Measurements from ENCODE around the gene RTN4R.

RTN4R gene

DNA sequence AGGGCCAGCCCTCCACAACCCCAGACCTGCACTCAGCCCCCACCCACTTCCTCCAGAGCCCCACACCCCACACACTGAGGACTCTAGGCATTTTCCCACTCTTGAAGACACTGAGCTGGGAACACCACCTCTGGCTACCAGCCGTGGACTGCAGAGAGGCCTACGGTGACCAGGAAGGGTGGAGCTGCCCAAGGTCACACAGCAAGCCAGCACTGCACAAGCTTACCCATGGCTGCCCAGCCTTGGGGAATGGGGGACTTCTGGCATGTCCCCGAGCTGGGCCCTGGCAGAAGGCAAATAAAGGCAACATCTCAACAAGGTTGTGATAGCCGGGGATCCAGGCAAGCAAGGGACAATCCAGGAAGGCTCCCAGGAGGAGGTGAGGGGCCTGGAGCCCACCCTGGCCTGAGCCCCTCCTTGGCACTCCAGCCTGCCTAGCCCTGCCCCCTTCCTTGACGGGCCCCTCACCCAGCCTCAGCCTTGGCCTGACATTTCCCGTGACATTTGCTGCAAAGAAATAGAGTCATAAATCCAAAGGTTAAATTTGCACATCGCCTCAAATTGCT is 5.5 kb downstream of the RTN4R start:
- peaks cover 2% of the 10 kb centered on the region for H3K4me1 Mint-ChIP-seq (ENCODE audit: low read depth)
- H3K27ac Mint-ChIP-seq: no peak overlapping the region
- no peak overlapping the region for H3K4me3 Mint-ChIP-seq
- H3K27me3 Mint-ChIP-seq (ENCODE audit: low read depth): peaks cover 3% of the 10 kb centered on the region
- H3K36me3 Mint-ChIP-seq (ENCODE audit: low read depth): no peaks in the 10 kb centered on the region
- no peaks in the 10 kb centered on the region for H3K9me3 Mint-ChIP-seq

DNA sequence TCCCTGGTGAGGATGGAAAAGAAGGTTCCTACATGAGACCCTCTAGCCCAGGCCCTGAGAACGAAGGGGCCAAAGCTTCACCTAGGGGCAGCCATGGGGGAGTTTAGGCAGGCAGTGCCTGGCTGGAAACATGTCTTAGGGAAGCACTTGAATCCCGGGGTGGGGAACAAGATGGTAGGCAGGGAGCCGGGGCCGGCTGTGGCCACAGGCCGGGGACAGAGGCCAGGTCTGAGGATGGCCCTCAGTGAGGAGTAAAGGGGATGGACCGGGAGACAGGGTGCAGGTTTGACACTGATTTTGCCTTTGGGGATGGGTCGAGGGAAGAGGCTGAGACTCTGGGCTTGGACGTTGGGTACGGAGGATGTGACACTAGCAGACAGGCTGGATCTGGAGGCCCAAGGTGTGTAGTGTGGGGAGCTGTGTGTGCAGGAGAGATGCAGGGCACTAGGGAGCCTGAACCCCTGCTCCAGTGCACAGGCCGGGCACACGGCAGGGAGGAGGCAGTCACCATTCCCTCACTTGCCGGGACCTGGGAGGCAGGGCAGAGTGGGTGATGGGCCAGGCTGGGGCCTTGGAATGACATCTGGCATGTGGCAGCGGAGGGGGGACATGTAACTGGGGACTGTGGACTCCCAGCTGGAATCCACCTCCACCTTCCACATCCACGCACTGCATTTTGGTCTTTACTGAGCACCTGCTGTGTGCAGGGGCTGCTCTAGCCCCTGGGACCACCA is 6.1 kb downstream of the RTN4R start:
- no peak overlapping the region for H3K4me3 Mint-ChIP-seq
- H3K27ac Mint-ChIP-seq: no peak overlapping the region
- H3K4me1 Mint-ChIP-seq (ENCODE audit: low read depth): peaks cover 2% of the 10 kb centered on the region
- peaks cover 3% of the 10 kb centered on the region for H3K27me3 Mint-ChIP-seq (ENCODE audit: low read depth)
- no peaks in the 10 kb centered on the region for H3K36me3 Mint-ChIP-seq (ENCODE audit: low read depth)
- no peaks in the 10 kb centered on the region for H3K9me3 Mint-ChIP-seq

DNA sequence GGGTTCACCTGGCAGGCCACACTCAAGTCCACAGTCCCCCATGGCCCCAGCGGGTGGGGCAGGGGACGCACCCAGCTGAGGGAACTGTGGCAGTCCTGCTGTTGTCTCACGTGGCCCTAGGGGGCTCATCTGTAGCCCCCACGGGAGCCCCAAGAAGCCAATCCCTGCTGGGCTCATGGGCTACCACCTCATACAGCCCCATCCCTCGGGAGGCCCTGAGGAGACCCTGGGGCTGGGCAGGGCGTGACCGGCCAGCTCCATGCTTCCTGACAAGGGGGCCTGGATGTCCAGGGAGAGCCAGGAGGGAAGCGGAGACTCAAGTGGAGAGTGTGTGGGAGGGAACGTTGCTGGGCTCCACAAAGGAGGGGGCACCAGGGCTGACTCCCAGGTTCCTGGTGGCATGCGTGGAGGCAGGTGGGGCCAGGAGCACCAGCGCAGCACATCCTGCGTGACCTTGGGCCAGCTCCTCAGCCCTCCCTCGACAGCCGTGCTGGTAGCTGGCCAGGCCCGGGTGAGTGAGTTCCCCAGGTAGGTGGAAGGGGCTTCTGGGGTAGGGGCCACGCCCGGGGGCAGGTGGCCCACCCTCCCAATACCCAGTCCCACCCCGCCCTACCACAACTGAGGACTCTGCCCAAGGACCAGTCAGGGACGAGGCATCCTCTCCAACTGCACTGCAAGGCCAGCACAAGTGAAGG is 7.9 kb downstream of the RTN4R start:
- Mint-ChIP-seq H3K36me3 (ENCODE audit: low read depth) (no peaks in the 10 kb centered on the region), H3K4me3 (no peak overlapping the region), H3K9me3 (no peaks in the 10 kb centered on the region), H3K27ac (no peak overlapping the region), H3K27me3 (ENCODE audit: low read depth) (no peaks in the 10 kb centered on the region), H3K4me1 (ENCODE audit: low read depth) (no peaks in the 10 kb centered on the region)

DNA sequence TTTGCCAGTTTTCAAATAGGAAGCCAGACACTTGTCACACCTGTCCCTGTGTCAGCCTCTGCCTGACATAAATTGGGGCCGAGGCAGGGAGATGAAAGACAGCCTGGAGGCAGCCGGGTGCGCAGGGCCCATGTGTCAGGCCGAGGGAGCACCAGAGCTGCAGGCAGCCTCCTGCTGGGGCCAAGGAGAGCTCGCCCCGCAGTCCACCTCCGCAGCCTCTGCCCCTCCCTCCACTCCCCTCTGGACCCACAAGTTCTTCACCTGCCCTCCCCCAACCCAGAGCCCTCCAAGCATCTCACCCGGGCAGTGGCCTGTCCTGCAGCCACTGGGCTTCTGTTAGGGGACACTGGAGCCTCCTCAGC is 8.8 kb downstream of the RTN4R start:
- Mint-ChIP-seq H3K4me1 (ENCODE audit: low read depth) (peaks cover 4% of the 10 kb centered on the region), H3K27me3 (ENCODE audit: low read depth) (no peaks in the 10 kb centered on the region), H3K4me3 (no peak overlapping the region), H3K9me3 (no peaks in the 10 kb centered on the region), H3K36me3 (ENCODE audit: low read depth) (no peaks in the 10 kb centered on the region), H3K27ac (no peak overlapping the region)

DNA sequence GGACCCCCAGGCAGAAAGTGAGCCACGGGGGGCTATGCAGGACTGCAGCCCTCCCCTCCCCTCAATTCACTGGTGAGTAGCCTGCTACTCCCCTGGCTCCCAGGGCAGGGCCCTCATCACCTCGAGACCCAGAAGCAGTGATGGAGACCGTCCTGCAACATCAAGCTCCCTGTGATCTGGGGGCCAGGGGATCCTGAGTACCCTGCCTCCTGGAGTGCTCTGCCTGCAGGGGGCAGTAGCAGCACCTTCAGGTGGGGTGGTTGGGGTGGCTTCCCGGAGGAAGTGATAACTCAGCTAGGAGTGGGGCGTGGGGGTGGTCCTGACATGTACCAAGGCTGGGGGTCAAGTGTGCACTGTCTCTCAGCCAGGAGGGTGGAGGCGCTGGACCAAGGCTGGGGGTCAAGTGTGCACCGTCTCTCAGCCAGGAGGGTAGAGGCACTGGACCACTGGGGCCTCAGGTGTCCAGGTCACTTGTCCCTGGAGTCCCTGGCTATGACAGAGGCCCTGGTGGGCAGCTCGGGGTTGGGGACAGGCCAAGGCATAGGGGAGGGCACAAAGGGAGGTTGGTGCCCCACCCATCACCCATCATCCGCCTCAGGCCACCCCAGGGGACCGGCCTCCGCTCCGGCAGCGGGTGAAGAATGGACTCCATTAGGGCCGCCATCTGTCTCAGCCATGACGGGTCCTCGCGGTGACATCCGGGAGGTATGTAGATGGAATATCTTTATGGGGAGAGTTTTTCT is 9.4 kb downstream of the RTN4R start:
- Mint-ChIP-seq H3K36me3 (ENCODE audit: low read depth) (no peaks in the 10 kb centered on the region), H3K4me1 (ENCODE audit: low read depth) (peaks cover 4% of the 10 kb centered on the region), H3K9me3 (no peaks in the 10 kb centered on the region), H3K4me3 (no peak overlapping the region), H3K27me3 (ENCODE audit: low read depth) (no peaks in the 10 kb centered on the region), H3K27ac (no peak overlapping the region)

DNA sequence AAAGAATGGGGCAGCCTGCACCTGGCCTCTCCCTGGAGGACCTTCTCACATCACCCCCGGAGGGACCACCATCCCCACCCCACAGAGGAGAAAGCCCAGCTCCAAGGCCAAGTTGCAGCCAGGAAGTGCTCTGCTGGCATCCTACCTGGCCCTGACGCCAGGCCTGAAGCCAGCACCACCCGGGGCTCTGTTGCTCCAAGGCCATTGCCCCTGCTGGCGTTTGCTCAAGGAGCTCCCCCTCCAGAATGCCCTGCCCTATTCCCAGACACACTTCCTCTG is 10.2 kb downstream of the RTN4R start:
- H3K36me3 Mint-ChIP-seq (ENCODE audit: low read depth): no peaks in the 10 kb centered on the region
- no peaks in the 10 kb centered on the region for H3K9me3 Mint-ChIP-seq
- no peak overlapping the region for H3K27ac Mint-ChIP-seq
- H3K4me1 Mint-ChIP-seq (ENCODE audit: low read depth): peaks cover 4% of the 10 kb centered on the region
- H3K27me3 Mint-ChIP-seq (ENCODE audit: low read depth): no peaks in the 10 kb centered on the region
- H3K4me3 Mint-ChIP-seq: no peak overlapping the region

DNA sequence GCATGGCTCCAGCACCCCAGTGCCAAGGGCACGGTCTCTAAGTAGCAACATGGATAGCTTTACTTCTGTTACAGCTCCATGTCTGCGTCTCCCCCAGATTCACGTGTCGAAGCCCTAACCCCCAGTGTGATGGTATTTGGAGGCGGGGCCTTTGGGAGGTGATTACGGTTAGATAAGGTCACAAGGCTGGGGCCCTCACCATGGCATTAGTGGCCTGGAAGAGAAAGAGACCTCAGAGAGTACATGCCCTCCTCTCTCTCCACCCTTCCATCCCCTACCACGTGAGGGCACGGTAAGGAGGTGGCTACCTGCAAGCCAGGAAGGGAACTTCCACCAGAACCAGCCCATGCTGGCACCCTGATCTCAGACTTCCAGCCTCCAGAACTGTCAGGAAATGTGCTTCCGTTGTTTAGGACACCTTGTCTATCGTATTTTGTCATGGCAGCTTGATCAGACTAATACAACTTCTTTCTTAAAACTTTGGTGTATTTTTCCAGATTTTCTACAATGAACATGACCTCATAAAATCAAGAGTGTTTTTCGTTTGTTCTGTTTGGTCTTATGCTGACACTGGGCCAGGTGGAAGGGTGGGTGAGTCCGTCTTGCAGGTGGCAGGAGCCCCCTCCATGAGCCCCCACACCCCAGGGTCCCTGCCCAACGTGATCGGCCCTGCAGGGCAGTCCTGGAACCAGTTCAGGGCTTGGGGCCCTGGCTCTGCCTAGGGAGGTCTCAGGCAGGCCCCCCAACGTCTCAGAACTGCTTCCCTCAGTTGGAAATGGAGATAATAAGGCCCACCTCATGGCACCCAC is 10.7 kb downstream of the RTN4R start:
- Mint-ChIP-seq H3K4me3 (no peak overlapping the region), H3K27ac (no peak overlapping the region), H3K36me3 (ENCODE audit: low read depth) (no peaks in the 10 kb centered on the region), H3K9me3 (no peaks in the 10 kb centered on the region), H3K27me3 (ENCODE audit: low read depth) (no peaks in the 10 kb centered on the region), H3K4me1 (ENCODE audit: low read depth) (peaks cover 4% of the 10 kb centered on the region)

DNA sequence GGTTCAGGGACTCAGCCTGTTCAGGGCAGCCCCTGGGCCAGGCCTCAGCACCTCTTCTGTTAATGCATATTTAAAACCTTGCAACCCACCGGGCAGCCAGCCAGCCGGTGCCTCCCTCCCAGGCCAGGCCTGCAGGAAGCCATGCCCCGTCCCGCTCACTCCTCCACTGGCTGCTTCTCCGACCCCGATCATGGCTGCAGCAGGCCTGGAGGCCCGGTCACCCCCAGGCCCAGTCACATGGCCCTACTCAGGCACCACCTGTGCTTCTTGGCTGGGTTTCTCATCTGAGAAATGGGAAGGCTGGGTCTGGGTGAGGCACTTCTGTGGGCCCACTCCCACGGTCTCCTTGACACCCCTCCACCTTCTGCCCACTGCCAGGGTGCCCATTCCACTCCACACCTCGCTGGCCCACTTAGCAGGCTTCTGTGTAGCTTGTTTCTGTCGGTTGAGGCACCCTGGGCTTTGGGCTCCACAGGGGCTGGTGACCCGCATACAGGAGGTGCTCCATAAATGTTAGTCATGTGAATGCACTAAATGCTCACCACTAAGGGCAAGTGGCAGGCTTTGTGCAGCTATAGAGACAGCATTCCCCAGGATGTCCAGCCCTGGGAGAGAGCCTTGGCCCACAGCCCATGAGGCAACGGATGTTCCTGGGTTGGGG is 11.4 kb downstream of the RTN4R start:
- no peaks in the 10 kb centered on the region for H3K9me3 Mint-ChIP-seq
- H3K4me1 Mint-ChIP-seq (ENCODE audit: low read depth): peaks cover 4% of the 10 kb centered on the region
- H3K27ac Mint-ChIP-seq: no peak overlapping the region
- H3K36me3 Mint-ChIP-seq (ENCODE audit: low read depth): no peaks in the 10 kb centered on the region
- H3K27me3 Mint-ChIP-seq (ENCODE audit: low read depth): no peaks in the 10 kb centered on the region
- no peak overlapping the region for H3K4me3 Mint-ChIP-seq

DNA sequence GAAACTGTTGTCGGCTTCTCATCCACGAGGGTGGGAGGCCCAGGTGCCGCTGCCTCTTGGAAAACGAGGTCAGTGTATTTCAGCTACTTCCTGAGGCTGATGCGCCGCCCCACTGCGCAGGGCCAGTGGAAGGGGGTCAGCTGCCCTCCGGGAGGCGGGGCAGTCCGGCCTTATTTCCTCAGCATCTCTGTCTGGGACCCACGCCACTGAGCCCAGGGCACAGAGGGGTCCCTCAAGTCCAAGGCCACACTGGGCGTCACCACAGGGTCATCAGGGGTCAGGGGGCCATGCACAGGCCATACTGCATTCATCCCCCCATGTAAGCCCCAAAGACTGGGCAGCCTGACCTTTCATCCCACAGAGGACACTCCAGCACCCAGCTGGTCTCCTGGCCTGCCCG is 12.1 kb downstream of the RTN4R start:
- H3K27me3 Mint-ChIP-seq (ENCODE audit: low read depth): no peaks in the 10 kb centered on the region
- no peaks in the 10 kb centered on the region for H3K9me3 Mint-ChIP-seq
- no peak overlapping the region for H3K4me3 Mint-ChIP-seq
- no peaks in the 10 kb centered on the region for H3K36me3 Mint-ChIP-seq (ENCODE audit: low read depth)
- H3K4me1 Mint-ChIP-seq (ENCODE audit: low read depth): peaks cover 4% of the 10 kb centered on the region
- H3K27ac Mint-ChIP-seq: no peak overlapping the region

DNA sequence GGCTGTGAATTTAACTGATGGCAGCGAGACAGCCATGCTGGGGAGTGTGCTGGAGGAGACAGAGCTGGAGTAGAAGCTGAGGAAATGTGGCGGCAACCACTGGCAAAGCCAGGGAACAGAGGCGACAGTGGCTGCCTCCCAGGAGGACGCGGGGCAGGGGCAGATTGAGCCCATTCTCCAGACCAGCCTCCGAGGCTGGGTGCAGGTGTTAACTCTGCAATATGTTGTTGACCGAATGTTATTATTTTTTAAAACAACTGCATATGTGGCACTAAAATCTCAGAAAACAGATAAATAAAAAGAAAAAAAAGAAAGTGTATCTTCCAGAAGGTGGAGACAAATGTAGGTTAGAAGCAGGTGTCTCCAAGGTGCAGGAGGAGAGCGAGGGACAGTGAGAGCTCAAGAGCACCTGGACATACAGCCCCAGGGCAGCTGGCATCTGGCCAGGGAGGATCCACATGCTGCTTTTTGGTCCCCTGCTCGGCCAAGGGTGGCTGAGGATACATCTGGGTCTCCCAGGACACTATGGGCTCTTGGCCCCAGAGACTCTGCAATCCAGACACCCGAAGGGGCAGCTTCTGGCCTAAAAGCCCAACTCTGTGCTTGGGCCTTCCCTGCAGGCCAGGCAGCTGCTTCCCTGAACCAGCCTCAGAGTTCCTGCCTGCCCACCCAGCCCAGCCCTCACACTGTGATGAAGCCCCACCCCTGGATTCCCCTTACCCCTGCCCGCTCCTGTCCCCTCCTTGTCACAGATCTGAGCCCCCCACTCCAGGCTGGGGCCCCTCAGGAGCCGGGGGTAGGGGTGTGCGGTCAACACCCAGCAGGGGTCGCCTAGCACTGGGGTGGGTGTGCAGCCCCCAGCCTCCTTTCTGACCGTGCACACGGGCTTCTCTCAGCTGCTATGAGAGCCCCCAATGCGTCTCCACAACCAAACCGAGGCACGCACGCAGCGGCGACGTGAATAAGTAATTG is 12.9 kb downstream of the RTN4R start:
- Mint-ChIP-seq H3K9me3 (no peaks in the 10 kb centered on the region), H3K4me1 (ENCODE audit: low read depth) (peaks cover 4% of the 10 kb centered on the region), H3K27me3 (ENCODE audit: low read depth) (no peaks in the 10 kb centered on the region), H3K36me3 (ENCODE audit: low read depth) (no peaks in the 10 kb centered on the region), H3K4me3 (no peak overlapping the region), H3K27ac (peak overlapping the region; percentile 21)

DNA sequence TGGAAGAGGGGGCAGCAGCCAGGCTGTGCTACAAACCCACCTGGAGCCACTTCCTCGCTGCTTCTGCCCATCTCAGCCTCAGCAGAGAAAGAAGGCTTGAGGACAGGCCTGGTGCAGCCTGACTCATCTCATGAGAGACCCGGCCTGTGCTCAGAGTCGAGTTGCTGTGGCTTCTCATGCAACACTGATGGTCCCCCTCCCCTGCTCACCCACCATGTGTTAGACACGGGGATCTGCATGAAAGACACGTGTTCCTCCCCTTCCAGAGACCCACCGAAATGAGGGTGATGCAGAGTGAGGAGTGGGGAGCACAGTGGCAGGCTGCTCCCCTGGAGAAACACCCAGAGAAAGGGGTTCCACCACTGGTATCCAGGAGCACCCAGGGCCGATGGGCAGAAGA is 15.0 kb downstream of the RTN4R start:
- no peak overlapping the region for H3K27ac Mint-ChIP-seq
- H3K36me3 Mint-ChIP-seq (ENCODE audit: low read depth): no peaks in the 10 kb centered on the region
- no peak overlapping the region for H3K4me3 Mint-ChIP-seq
- no peaks in the 10 kb centered on the region for H3K9me3 Mint-ChIP-seq
- no peaks in the 10 kb centered on the region for H3K27me3 Mint-ChIP-seq (ENCODE audit: low read depth)
- peaks cover 4% of the 10 kb centered on the region for H3K4me1 Mint-ChIP-seq (ENCODE audit: low read depth)

DNA sequence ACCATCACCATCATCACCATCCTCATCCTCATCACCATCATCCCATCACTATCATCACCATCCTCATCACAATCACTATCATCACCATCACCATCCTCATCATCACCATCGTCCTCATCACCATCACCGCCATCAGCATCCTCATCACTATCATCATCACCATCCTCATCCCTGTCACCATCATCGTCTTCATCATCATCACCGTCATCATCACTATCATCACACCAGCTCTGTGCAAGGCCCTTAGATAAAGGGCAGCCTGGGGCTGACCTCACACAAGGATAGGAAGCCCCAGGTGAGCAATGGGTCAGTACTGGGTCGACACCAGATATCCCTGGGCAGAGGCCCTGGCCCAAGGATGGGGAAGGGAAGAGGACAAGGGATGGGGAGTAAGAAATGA is 16.1 kb downstream of the RTN4R start:
- H3K9me3 Mint-ChIP-seq: no peaks in the 10 kb centered on the region
- H3K27me3 Mint-ChIP-seq (ENCODE audit: low read depth): no peaks in the 10 kb centered on the region
- H3K4me3 Mint-ChIP-seq: no peak overlapping the region
- peaks cover 4% of the 10 kb centered on the region for H3K4me1 Mint-ChIP-seq (ENCODE audit: low read depth)
- no peak overlapping the region for H3K27ac Mint-ChIP-seq
- H3K36me3 Mint-ChIP-seq (ENCODE audit: low read depth): no peaks in the 10 kb centered on the region

DNA sequence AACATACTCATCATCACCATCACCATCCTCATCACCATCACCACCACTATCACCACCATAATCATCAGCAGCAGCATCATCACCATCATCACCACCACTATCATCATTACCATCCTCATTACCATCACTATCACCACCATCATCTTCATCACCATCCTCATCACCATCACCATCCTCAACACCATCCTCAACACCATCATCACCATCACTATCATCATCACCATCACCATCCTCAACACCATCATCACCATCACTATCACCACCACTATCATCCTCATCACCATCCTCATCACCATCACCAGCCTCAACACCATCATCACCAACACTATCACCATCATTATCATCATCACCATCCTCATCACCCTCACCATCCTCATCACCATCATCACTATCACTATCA is 16.6 kb downstream of the RTN4R start:
- no peak overlapping the region for H3K4me3 Mint-ChIP-seq
- no peaks in the 10 kb centered on the region for H3K9me3 Mint-ChIP-seq
- H3K27me3 Mint-ChIP-seq (ENCODE audit: low read depth): no peaks in the 10 kb centered on the region
- H3K27ac Mint-ChIP-seq: no peak overlapping the region
- H3K36me3 Mint-ChIP-seq (ENCODE audit: low read depth): no peaks in the 10 kb centered on the region
- H3K4me1 Mint-ChIP-seq (ENCODE audit: low read depth): peaks cover 4% of the 10 kb centered on the region

All from T-helper 1 cell treated with Interleukin-12 subunit alpha and Interleukin-12 subunit beta and Interleukin-4 antibody, amounts not matched to agents 30 μg/mL and 1 μg/mL, for 36 hours (primary cell).